H54 (cell line): ENCODE results near the gene STON2.
"Not testable (repeated sequence)": the region's sequence is repeated elsewhere in the genome, so short reads cannot be mapped to it uniquely, and the experiment has no call there.

Experiments
- DNase-seq: peaks from one replicate; pipeline ENCODE4 v3.0.0; 2011; ENCODE audit warnings: low spot score, mixed read lengths; ENCODE audit not compliant: insufficient read length
- FAIRE-seq: peaks from 3 replicates; lab custom pipeline; 2011; peaks lifted over from hg19 to GRCh38; lab: Jason Lieb, UNC
- POLR2A ChIP-seq: IDR thresholded peaks from 2 replicates; pipeline ENCODE4 v1.6.1; 2011; ENCODE audit warnings: low read depth, mild to moderate bottlenecking, low read length

The STON2 gene

DNA sequence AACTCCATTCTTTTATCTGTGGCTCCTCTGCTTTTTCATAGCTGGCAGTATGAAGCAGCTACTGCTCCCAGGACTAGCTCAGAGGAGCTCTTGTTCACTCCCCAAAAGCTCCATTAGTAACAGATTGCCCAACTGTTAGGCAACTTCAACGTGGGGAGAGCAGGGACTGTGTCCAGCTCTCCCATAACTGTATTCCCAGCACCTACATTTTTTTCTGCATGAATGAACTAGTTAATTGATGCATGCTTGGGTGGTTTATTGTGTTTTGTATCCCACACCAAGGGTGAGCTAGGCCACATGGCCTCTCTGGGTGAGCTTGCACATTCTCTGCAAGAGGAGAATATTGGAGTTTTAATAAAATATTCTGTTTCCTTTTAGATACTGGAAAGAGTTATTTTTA, 15.2 kb downstream of the STON2 start:
- FAIRE-seq = no peak
- no peak for TF ChIP-seq POLR2A

DNA sequence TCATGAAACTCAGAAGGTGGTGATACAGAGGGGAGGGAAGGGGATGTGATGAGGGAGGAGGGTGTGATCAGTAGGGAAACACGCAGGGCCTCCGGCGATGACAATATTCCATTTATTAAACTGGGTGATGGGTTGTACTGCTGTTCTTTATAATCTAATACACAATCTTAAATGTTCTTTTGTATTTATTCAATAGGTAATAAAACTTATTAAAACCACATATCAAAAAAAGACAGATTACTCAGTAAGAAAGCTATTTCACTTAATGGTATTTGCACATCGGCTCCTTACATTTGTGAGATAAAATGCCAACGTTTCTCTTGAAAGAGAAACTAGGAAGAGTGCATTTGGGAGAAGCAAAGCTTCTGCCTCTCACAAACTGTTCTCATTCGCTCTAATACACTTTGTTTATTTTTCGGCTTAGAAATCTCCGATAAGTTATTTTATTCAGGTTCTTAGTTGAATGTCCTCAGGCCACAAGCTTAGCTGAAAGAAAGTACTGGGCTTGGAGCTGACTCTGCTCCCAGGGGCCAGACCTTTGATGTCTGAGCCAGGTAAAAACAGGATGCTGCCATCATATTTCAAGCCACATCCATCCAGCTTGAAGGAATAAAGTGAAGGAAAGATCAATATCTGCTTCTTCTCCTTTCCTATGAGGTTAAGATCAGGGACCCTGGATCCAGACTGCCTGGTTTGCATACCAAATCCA, 17.5 kb downstream of the STON2 start:
- FAIRE-seq (no peak), DNase-seq (no peak)
- TF ChIP-seq POLR2A = no peak

More for the DNA sequence above, 15.2 kb downstream of the STON2 start:
- no peak for DNase-seq

DNA sequence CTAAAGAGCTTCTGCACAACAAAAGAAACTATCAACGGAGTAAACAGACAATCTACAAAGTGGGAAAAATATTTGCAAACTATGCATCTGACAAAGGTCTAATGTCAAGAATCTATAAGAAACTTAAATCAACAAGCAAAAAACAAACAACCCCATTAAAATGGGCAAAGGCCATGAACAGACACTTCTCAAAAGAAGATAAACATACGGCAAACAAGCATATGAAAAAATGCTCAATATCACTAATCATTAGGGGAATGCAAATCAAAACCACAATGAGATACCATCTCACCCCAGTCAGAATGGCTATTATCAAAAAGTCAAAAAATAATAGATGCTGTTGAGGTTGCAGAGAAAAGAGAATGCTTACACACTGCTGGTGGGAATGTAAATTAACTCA, 20.1 kb downstream of the STON2 start:
- not testable (repeated sequence) for DNase-seq, FAIRE-seq

DNA sequence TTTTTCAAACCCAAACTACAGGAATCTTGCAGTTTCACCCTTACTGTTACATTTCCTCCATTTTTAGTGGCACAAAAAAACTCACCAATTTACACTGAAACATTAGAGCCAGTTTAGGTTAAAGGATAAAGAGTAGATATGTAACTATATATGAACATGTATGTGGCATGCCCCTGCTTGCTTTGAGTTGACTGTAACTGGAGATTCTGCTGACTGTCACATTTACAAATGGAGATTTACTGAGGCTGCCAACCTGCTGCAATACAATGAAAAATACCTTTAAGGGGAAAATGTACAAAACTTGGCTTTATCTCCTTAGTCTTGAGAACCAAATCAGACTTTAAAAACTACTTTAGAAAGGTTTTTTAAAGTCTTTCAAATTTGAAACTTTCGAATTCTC, 28.3 kb downstream of the STON2 start:
- FAIRE-seq = no peak

DNA sequence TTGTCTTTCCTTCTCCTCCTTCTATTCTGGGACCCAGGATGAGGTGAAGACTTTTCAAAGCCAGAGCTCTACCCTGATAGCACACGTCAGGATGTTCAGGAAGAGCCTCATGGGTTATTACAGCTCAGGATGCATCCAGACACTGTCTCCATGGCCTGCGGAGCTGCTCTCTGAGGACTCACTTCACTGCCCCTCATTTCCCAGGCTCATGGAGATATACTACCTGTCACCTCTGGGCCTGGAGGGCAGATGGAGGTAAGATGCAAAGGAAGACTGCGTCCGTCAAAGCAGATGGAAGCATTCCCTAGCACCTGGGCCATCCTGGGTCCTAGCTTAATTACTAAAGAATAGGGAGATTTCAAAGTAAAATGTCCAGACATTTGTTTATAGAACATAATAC, 32.6 kb downstream of the STON2 start:
- FAIRE-seq (no peak), DNase-seq (no peak)
- TF ChIP-seq POLR2A = no peak

More for the DNA sequence above, 28.3 kb downstream of the STON2 start:
- no peak for DNase-seq
- no peak for TF ChIP-seq POLR2A

DNA sequence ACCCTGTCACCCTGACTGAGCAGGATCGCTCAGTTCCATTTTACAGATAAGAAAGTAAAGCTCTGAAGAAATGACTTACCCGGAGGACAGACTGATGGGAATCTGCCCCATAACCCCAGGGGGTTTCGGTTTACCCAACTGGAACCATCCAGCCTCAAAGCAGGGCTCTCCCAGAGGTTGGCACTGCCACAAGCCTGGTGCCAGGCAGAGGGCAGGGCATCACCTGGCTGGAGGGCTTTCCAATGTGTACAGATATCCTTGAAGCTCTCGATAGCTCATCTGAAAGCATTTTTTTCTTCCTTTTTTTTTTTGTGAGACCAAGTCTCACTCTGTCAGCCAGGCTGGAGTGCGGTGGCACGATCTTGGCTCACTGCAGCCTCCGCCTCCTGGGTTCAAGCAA, 33.2 kb downstream of the STON2 start:
- DNase-seq = no peak
- no peak for FAIRE-seq
- TF ChIP-seq POLR2A = no peak

DNA sequence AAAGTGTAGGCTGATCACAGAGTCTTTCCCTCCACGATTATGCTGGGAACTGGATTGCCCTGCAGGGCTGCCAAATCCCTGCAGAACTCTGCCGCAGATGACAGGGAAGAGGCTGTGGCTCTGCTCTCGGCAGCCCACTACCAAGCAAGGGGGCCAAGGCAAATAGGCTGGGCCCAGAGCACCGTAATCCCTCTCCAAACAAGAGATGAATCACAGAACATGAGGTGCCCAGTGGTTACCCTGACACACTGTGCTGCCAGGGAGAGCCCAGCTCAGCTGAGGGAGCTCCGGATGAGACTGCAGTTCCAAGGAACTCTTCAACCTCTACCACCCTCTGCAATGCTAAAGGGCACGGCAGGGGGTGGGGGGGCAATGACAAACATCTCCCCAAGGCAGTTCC, 33.9 kb downstream of the STON2 start:
- DNase-seq (no peak), FAIRE-seq (no peak)
- TF ChIP-seq POLR2A = no peak

DNA sequence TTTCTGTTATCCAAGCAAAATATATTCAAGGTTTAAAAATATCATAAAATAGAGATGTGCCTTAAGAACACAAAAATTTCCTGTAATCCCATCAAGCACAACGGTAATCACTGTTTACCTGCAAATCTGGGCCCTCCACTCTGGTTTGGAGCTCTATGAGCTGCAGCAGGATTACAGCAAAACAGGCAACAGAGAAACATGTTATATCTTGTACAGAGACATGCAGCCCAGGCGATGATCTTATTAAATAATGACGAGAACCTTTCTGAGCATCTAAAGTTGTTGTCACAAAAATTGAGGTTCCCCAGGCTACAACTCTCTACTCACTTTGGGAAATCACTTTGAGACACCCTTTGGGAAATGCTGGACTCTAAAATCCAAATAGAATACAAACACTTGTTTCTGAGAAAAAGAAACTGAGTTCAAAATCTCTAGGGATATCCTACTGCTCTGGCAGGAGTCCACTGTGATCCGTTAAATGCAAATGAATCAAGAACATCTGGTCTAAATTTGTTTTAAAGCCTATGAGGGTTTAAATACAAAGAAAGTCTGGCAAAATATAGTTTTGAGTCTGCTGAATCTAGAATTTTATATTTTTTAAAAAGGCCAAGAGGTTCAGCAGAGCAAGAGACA, 36.3 kb downstream of the STON2 start:
- DNase-seq (no peak), FAIRE-seq (no peak)
- no peak for TF ChIP-seq POLR2A

DNA sequence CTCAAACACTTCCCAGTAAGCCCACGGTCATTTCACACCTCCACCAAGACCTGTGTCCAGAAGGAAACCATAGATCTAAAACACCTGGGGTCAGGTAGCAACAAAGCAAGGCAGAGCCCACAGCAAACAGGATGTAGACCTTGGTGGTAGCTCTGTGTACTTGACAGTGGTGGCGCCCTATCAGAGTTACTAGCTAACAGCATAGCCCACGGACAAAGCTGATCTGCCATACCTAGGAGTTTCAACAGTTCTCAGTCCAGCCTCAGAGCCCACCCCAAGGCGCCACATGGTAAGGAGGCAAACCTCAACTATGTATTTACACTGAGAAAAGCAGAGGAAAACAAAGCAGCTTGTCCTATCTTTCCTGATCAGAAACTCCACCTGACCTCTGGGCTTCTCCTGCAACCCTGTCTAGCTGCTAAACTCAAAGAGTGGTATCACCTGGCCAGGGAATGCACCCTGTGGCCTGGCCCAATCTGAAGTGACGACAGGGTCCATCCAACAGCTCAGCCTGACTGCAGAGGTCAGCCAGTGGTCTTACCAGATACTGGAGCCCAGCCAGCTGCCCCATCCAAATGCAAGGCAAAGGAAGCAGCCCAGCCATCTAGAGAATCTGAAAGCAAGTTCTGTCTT, 46.3 kb downstream of the STON2 start:
- no peak for FAIRE-seq
- no peak for DNase-seq
- no peak for TF ChIP-seq POLR2A

DNA sequence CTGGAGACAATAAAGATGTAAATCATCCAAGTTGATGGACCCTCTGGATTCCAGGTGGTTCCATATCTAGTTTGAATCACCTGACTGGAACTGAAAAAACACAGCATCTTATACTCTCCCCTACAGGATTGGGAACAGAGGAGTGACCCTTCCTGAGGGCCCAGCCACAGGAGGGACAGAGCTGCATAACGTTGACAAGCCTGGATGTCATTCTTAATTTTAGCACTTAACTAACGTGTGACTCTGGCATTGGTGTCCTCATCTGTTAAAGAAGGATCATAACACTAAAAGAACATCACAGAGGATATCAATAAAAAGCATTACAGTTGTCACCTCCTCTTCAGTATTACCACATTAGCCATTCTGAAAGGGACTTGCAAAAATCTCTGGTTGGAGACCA, 47.7 kb downstream of the STON2 start:
- DNase-seq = no peak
- no peak for FAIRE-seq
- no peak for TF ChIP-seq POLR2A

DNA sequence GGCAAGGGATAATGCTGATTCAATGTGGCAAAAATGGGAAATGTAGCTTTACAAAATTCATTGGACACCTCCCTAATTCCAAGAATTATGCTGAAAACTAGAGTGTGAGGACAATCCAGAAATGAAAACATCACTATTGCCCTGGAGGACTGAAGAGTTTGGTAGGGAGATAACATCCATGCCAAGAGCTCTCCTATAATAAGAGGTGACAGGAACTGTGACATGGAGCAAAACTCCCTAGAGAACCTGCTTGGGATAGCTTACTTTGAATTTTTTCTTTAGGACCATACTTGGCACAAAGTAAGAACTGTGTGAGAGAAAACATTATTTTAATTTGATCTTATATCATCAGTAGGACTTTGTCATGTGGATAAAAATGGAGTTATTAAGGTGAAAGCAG, 48.9 kb downstream of the STON2 start:
- FAIRE-seq (no peak), DNase-seq (no peak)
- TF ChIP-seq POLR2A = no peak

DNA sequence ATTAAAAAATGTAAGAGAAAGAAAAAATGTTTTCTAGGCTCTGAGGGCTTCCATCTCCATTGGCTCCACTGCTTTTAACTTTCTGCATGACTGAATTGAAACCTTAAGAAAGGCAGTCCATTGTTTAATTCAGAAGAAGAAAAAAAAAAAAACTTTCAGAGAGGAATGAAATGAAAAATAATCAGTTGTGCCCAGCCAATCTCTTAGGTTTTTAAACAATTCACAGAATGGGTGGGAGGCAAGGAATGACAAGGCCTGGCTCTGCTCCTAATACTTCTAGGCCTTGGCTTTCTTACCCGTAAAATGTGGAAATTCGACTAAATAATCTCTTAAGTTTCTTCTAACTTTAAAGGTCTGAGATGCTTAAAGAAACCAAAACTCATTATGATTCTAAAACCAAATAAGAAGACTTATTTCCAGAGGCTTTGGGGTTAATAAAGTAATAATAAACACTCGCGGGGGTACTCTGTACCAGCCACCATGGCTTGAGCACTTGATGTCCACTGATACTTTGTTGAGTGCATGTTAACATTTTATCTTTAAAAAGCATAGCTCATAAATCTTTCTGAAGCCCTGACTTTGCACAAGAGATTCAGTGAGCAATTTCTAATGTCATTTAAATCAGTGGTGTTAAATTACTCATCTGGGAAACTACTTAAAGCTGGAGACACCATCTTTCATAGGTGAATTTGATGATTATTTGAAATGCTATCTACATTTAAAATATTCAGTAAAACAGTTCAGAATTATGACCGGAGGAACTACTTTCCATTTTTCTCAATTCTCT, 49.6 kb downstream of the STON2 start:
- no peak for DNase-seq
- no peak for TF ChIP-seq POLR2A
- FAIRE-seq = no peak

DNA sequence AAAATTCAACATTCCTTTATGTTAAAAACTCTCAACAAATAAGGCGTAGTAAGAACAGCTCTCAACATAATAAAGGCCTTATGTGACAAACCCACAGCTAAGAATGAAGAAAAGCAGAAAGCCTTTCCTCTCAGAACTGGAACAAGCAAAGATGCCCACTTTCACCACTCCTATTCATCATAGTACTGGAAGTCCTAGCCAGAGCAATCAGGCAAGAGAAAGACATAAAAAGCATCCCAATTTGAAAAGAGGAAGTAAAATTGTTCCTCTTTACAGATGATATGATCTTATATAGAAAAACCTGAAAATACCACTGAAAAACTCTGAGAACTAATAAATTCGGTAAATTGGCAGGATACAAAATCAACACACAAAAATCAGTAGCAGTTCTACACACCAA, 52.1 kb downstream of the STON2 start:
- DNase-seq = no peak
- no peak for FAIRE-seq
- no peak for TF ChIP-seq POLR2A

DNA sequence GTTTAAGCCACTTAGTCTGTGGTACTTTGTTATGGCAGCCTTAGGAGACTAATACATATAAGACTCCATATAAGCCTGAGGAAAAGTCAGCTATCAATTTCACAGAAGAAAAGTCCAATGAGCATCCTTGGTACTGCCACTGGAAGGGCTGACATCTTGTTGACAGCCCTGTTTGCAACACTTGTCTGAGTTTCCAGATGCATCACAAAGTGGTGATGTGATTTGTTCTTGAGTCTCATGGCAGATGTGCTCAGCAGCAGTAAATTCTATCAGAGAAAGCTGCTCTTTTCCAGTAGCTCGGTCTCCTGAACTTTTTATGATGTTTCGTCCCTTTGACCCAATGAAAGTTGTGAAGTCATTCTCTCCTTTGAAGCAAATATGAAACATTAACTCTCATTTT, 54.3 kb downstream of the STON2 start:
- FAIRE-seq (no peak), DNase-seq (no peak)
- no peak for TF ChIP-seq POLR2A
